ACHN (cell line): ENCODE measurements around the gene KCNMA1.

ENCODE experiments used
- DNase-seq: peaks from one replicate; pipeline ENCODE4 v3.0.0-alpha.2; 2015
- in situ Hi-C: cut with HindIII; loops from 2 replicates; pipeline ENCODE4 v1.10.0; 2017; ENCODE audit warnings: low sequenced_read_pairs, low pct_ligation_motif_present, low pct_unique_long_range_greater_than_20kb

KCNMA1 gene

GRCh38 chr10:77616766-77617165, 20.8 kb downstream of the KCNMA1 start:
- in situ Hi-C loops = no loop called here
- no peak for DNase-seq

- in situ Hi-C loops = no loop called here
- DNase-seq = no peak
Observed at GRCh38 chr10:77614778-77615625, 22.6 kb downstream of the KCNMA1 start.

GRCh38 chr10:77613476-77614130, 24.0 kb downstream of the KCNMA1 start:
- in situ Hi-C loops = no loop called here
- DNase-seq = no peak

GRCh38 chr10:77611670-77612069, 25.9 kb downstream of the KCNMA1 start:
- no peak for DNase-seq
- in situ Hi-C loops = no loop called here

- DNase-seq = no peak
Observed at GRCh38 chr10:77611221-77611620, 26.4 kb downstream of the KCNMA1 start.

GRCh38 chr10:77609781-77610272, 27.8 kb downstream of the KCNMA1 start:
- DNase-seq = no peak
- in situ Hi-C loops = no loop called here

More at GRCh38 chr10:77611221-77611620, 26.4 kb downstream of the KCNMA1 start:
- in situ Hi-C loops = no loop called here

GRCh38 chr10:77608281-77608680, 29.3 kb downstream of the KCNMA1 start:
- no peak for DNase-seq
- in situ Hi-C loops = no loop called here

GRCh38 chr10:77606751-77607150, 30.9 kb downstream of the KCNMA1 start:
- in situ Hi-C loops = no loop called here

GRCh38 chr10:77605466-77605865, 32.1 kb downstream of the KCNMA1 start:
- in situ Hi-C loops = no loop called here
- DNase-seq = peak; percentile 36

More at GRCh38 chr10:77606751-77607150, 30.9 kb downstream of the KCNMA1 start:
- no peak for DNase-seq

- in situ Hi-C loops = no loop called here
- no peak for DNase-seq
Observed at GRCh38 chr10:77604941-77605351, 32.7 kb downstream of the KCNMA1 start.

GRCh38 chr10:77604063-77604462, 33.5 kb downstream of the KCNMA1 start:
- in situ Hi-C loops = no loop called here

GRCh38 chr10:77603534-77603927, 34.1 kb downstream of the KCNMA1 start:
- in situ Hi-C loops = no loop called here
- DNase-seq = no peak

More at GRCh38 chr10:77604063-77604462, 33.5 kb downstream of the KCNMA1 start:
- DNase-seq = no peak

- in situ Hi-C loops = no loop called here
- DNase-seq = no peak
Observed at GRCh38 chr10:77602913-77603533, 34.6 kb downstream of the KCNMA1 start.

- no peak for DNase-seq
- in situ Hi-C loops = no loop called here
Observed at GRCh38 chr10:77602231-77602912, 35.2 kb downstream of the KCNMA1 start.

GRCh38 chr10:77601488-77601887, 36.1 kb downstream of the KCNMA1 start:
- DNase-seq = no peak
- in situ Hi-C loops = no loop called here

- DNase-seq = no peak
- in situ Hi-C loops = no loop called here
Observed at GRCh38 chr10:77600640-77601039, 37.0 kb downstream of the KCNMA1 start.

GRCh38 chr10:77599651-77600050, 38.0 kb downstream of the KCNMA1 start:
- no peak for DNase-seq
- in situ Hi-C loops = no loop called here

GRCh38 chr10:77598606-77599005, 39.0 kb downstream of the KCNMA1 start:
- in situ Hi-C loops = no loop called here
- no peak for DNase-seq

GRCh38 chr10:77597560-77597959, 40.0 kb downstream of the KCNMA1 start:
- in situ Hi-C loops = no loop called here
- DNase-seq = no peak
